Vagina (tissue), 2 donors: ENCODE data around the gene ATF5. TPM values are rescaled to one million over a fixed set of nuclear protein-coding genes. Genes with fewer than 3 reads are reported as not detected.

ENCODE experiments used
- DNase-seq, 2 donors: peaks; one replicate each; pipeline ENCODE4 v3.0.0-alpha.2; 2017; ENCODE audit errors: extremely low spot score in 2 of 2
- H3K27ac ChIP-seq: fragments of 200-600 bp; sonication (generic); one replicate; pipeline ENCODE4 v1.5.1; 2019
- H3K27me3 ChIP-seq: fragments of 200-600 bp; sonication (generic); one replicate; pipeline ENCODE4 v1.5.1; 2019
- H3K36me3 ChIP-seq, 2 donors: fragments of 200-600 bp; sonication (generic); one replicate each; pipeline ENCODE4 v1.5.1; 2017 to 2019
- H3K4me1 ChIP-seq: fragments of 200-600 bp; sonication (generic); one replicate; pipeline ENCODE4 v1.5.1; 2019
- H3K4me3 ChIP-seq, 2 donors: fragments of 200-600 bp; sonication (generic); 1 replicate in 1 of 2; 2 replicates in 1 of 2; pipeline ENCODE4 v1.5.1; 2016 to 2019
- H3K9me3 ChIP-seq: fragments of 200-600 bp; sonication (generic); one replicate; pipeline ENCODE4 v1.5.1; 2019
- POLR2A ChIP-seq, 2 donors: fragments of 450-650 bp; IDR thresholded peaks; one replicate each; pipeline ENCODE4 v1.6.1; 2017; ENCODE audit warnings: antibody characterized with exemption in 2 of 2, mild to moderate bottlenecking in 2 of 2, moderate library complexity in 2 of 2
- POLR2AphosphoS5 ChIP-seq, 2 donors: sonication (generic); formaldehyde crosslinking; IDR thresholded peaks; one replicate each; pipeline ENCODE4 v1.9.0; 2017; ENCODE audit warnings: antibody characterized with exemption in 2 of 2, mild to moderate bottlenecking in 2 of 2, low read depth in 1 of 2; ENCODE audit not compliant: insufficient read depth in 1 of 2
- intact Hi-C: fragments of 100-400 bp; cut with DNase I; formaldehyde crosslinking; loops from one replicate; pipeline ENCODE4 v1.15.1; 2023
- total RNA-seq: library from RNA; depleted of rRNA; stranded (reverse); fragments of >200 nt; gene quantifications from one replicate; pipeline ENCODE4 v1.2.3, GENCODE V29; 2016
- TF ChIP-seq, protein P1 (sequence below), 3 experiments: fragments of 450-650 bp in 2 of 3; fragments of 200-600 bp in 1 of 3; sonication (generic) in 1 of 3; IDR thresholded peaks; one replicate each; pipeline ENCODE4 v1.5.1; 2017 to 2019; ENCODE audit warnings: antibody characterized with exemption in 3 of 3, mild to moderate bottlenecking in 2 of 3, moderate library complexity in 2 of 3

Gene ATF5
- total RNA-seq, 1 donor from 2014 or later, result 5.6 TPM

DNA sequence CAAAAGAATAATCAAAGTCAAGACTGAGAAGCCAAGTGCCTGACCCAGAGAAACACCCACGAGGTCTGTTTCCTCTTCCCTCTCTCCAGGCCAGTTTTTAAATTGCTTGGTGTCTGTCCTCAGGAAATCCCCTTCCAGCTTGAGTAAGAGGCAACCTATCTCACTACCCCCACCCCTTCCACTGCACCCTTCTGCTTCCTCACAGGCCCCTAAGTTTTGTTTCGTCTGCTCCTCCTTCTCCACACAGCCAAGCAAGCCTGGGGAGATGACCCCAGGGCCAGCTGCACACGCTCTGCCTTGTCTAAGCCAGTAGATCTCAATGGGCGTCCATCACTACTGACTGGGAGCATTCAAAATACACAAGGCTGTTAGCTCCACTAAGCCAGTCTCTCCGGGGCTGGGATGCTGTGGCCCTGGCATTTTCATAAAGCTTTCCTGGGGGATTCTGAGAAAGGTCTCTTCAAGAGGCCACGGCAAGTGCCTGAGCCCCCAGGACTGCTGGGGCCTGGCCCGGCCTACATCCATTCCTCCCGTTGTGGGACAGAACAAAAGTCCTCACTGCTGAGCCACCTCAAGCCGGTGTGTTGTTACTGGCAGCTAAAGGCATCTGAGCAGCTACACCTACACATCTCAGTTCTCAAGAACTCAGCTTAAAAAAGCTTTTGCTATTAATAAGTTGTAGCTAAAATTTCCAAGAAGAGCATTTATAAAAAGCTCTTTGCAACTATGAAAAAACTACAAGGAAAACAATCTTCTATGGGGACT lies 17.4 kb upstream of the ATF5 start:
- Histone ChIP-seq H3K27me3 (no peaks in the 10 kb centered on the region), H3K36me3 (peaks cover 0 to 18% of the 10 kb centered on the region in 2 donors)

DNA sequence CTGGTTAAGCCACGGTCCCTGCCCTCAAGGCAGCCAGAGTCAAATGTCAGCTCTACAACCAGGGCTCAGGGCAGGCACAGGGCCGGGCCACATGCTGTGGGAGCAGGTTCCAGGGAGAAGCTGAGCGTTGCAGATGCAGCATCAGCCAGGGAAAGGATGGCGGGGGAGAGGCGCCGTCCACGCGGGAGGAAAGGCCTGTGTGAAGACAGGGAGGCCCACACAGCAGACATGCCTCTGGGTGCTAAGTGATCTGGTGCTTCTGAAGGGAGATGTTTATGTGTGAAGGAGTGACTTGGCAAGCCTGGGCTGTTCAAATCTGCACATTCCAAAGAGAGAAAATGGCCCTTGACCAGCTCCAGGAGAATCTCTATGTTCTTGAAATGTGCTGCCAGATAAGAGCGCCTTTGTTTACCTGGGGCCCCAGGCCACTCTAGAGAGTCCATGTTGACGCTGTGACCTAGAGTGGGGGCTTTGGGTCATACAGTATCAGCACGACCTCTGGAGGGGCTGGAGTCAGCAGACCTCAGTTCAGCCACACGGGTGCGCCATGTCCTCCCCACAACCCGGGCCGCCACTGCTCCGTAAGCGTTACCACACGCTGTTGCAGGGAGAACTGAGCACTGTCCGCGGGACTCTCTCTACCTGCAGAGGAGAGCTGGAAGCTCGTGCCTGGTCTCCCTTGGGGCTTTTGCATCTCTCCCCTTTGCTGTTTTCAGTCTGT lies 15.9 kb upstream of the ATF5 start:
- Histone ChIP-seq H3K4me1 (no peaks in the 10 kb centered on the region), H3K27ac (no peak overlapping the region), H3K9me3 (no peaks in the 10 kb centered on the region), H3K4me3 (no peak overlapping the region), H3K27me3 (no peaks in the 10 kb centered on the region), H3K36me3 (peaks cover 0 to 14% of the 10 kb centered on the region in 2 donors)
- DNase-seq, result no peak
- intact Hi-C loops, result no loop called here
- TF ChIP-seq, protein P1, sequence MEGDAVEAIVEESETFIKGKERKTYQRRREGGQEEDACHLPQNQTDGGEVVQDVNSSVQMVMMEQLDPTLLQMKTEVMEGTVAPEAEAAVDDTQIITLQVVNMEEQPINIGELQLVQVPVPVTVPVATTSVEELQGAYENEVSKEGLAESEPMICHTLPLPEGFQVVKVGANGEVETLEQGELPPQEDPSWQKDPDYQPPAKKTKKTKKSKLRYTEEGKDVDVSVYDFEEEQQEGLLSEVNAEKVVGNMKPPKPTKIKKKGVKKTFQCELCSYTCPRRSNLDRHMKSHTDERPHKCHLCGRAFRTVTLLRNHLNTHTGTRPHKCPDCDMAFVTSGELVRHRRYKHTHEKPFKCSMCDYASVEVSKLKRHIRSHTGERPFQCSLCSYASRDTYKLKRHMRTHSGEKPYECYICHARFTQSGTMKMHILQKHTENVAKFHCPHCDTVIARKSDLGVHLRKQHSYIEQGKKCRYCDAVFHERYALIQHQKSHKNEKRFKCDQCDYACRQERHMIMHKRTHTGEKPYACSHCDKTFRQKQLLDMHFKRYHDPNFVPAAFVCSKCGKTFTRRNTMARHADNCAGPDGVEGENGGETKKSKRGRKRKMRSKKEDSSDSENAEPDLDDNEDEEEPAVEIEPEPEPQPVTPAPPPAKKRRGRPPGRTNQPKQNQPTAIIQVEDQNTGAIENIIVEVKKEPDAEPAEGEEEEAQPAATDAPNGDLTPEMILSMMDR (IDR thresholded peaks at IDR 0.05), result no peak
- no peak for TF ChIP-seq POLR2AphosphoS5 (IDR thresholded peaks at IDR 0.05; ENCODE audit: insufficient read depth in 1 of 2, low read depth in 1 of 2)
- no peak for TF ChIP-seq POLR2A (IDR thresholded peaks at IDR 0.05)

More for the DNA sequence above, 17.4 kb upstream of the ATF5 start:
- no peaks in the 10 kb centered on the region for H3K4me1 ChIP-seq
- no peak for TF ChIP-seq POLR2AphosphoS5 (IDR thresholded peaks at IDR 0.05; ENCODE audit: insufficient read depth in 1 of 2, low read depth in 1 of 2)
- TF ChIP-seq POLR2A (IDR thresholded peaks at IDR 0.05), result no peak
- TF ChIP-seq, protein P1 (IDR thresholded peaks at IDR 0.05), result no peak
- H3K9me3 ChIP-seq, result no peaks in the 10 kb centered on the region
- no peak overlapping the region for H3K27ac ChIP-seq
- intact Hi-C loops, result no loop called here
- H3K4me3 ChIP-seq, result no peak overlapping the region
- no peak for DNase-seq

DNA sequence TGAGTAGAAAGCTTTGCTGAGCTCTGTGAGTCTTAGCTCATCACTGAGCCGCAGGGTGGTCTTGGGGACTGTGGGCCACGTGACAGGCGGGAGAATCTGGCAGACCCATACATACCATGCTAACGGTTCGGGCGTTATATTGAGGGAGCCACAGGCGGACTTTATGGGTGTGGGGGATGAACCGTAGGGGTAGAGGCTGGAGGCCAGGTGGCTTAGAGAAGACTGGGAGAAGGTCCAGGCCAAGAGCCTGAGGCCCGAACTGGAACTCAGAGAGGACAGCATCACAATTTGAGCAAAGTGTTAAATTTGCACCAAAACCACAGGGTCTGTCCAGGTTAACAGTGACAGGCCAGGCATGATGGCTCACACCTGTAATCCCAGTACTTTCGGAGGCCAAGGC lies 15.3 kb upstream of the ATF5 start:
- H3K9me3 ChIP-seq, result no peaks in the 10 kb centered on the region
- TF ChIP-seq, protein P1 (IDR thresholded peaks at IDR 0.05), result no peak
- TF ChIP-seq POLR2A (IDR thresholded peaks at IDR 0.05) (no peak), POLR2AphosphoS5 (IDR thresholded peaks at IDR 0.05; ENCODE audit: insufficient read depth in 1 of 2, low read depth in 1 of 2) (no peak)
- H3K4me3 ChIP-seq, result no peak overlapping the region
- intact Hi-C loops, result no loop called here
- no peaks in the 10 kb centered on the region for H3K4me1 ChIP-seq
- no peak overlapping the region for H3K27ac ChIP-seq
- DNase-seq, result no peak
- no peaks in the 10 kb centered on the region for H3K27me3 ChIP-seq
- H3K36me3 ChIP-seq, result peaks cover 0 to 8% of the 10 kb centered on the region in 2 donors

DNA sequence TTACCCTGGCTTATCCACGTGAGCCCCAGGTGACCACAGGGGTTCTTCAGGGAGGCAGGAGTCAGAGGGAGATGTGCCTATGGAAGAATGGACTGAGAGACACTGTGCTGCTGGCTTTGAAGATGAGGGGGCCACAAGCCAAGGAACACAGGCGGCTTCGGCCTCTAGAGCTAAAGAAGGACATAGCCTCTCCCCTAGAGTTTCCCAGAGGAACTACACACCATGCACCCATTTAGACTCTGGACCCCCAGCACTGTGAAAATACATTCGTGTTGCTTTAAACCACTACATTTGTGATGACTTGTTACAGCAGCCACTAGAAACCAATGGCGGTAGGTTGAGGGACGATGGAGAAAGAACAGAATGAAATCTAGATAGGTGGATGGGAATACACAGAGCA lies 13.7 kb upstream of the ATF5 start:
- Histone ChIP-seq H3K9me3 (no peaks in the 10 kb centered on the region), H3K27me3 (no peaks in the 10 kb centered on the region), H3K36me3 (no peaks in the 10 kb centered on the region), H3K4me1 (no peaks in the 10 kb centered on the region), H3K27ac (no peak overlapping the region), H3K4me3 (no peak overlapping the region)
- no peak for DNase-seq
- intact Hi-C loops, result no loop called here
- TF ChIP-seq POLR2AphosphoS5 (IDR thresholded peaks at IDR 0.05; ENCODE audit: insufficient read depth in 1 of 2, low read depth in 1 of 2) (no peak), POLR2A (IDR thresholded peaks at IDR 0.05) (no peak)
- TF ChIP-seq, protein P1 (IDR thresholded peaks at IDR 0.05), result no peak
